GM12872 (cell line): ENCODE results near the gene GAS2L3.

ENCODE experiments used
- TF ChIP-seq, protein P1 (sequence below): IDR thresholded peaks from 3 replicates; pipeline ENCODE4 v1.5.1; 2011; ENCODE audit warnings: low read depth, mild to moderate bottlenecking, low read length, moderate library complexity; ENCODE audit not compliant: insufficient read depth

GAS2L3 gene

DNA sequence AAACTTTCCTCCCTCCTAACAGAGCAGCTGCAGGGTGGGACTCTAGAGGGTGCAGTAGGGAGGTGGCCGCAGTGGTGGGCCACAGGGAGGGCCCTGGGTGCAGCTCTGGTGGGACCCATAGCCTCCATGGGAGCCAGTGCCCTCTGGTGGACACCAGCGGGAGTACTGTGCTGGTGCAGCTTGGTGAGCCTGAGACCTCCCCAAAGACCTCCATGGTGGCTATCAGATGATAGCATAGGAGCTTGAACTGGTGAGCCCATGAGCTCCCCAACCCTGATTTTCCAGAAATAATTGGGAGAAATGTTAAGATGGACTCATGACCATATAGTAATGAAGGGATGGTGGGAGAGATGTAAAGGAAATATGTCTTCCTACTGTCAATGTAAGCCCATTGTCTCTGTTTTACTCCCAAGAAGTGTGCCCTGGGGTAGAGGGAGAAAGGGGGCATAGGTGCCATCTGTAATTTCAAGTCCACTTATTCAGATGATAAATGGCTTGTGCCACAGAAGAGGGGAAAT is 98.7 kb downstream of the GAS2L3 start:
- TF ChIP-seq, protein P1, sequence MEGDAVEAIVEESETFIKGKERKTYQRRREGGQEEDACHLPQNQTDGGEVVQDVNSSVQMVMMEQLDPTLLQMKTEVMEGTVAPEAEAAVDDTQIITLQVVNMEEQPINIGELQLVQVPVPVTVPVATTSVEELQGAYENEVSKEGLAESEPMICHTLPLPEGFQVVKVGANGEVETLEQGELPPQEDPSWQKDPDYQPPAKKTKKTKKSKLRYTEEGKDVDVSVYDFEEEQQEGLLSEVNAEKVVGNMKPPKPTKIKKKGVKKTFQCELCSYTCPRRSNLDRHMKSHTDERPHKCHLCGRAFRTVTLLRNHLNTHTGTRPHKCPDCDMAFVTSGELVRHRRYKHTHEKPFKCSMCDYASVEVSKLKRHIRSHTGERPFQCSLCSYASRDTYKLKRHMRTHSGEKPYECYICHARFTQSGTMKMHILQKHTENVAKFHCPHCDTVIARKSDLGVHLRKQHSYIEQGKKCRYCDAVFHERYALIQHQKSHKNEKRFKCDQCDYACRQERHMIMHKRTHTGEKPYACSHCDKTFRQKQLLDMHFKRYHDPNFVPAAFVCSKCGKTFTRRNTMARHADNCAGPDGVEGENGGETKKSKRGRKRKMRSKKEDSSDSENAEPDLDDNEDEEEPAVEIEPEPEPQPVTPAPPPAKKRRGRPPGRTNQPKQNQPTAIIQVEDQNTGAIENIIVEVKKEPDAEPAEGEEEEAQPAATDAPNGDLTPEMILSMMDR: peak; percentile 93

DNA sequence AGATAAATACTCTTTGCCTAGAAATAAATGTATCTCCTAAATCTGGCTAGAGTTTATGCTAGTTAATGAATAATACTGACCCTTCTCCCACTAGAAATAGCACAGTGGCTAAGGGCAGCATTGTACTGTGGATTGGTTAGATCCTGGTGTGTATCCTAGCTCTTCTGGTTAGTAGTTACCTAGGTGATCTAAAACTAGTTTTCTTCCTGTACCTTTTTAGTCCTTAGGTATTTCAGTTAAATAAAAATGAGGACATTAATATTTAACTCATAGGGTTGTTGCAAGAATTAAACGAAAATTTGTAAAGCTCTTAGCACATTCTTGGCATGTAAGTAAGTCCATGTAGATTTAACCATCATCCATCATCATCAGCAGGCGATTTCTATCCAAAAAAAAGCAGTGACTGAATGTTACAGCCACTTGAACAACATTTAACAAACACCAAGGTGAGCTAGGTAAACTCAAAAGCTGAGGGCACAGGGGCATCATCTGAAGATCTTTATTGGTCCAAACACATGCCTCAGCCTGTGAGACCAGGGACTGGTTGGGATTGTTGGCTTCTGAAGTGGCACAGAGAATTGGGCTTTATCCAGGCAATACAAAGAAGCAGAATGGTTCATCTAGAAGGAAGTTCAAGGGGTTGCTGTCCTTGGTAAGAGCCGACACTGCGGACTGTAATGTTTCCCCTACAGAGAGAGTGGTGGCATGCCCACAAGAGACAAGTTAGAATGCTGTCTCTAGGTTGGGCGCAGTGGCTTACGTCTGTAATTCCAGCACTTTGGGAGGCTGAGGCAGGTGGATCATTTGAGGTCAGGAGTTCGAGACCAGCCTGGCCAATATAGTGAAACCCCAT is 100.8 kb downstream of the GAS2L3 start:
- TF ChIP-seq, protein P1: no peak
